H1 (cell line): ENCODE measurements around the gene GRM5. TPM values are rescaled to one million over a fixed set of nuclear protein-coding genes. Genes with fewer than 3 reads are reported as not detected.

Experiments
- CTCF ChIA-PET: fragments of 300-600 bp; sonication (Branson Sonifier 250); formaldehyde crosslinking; loops from one replicate; lab custom pipeline; 2021; ENCODE audit not compliant: partially characterized antibody; lab: Charles Lee
- POLR2A ChIA-PET: fragments of 300-600 bp; sonication (Branson Sonifier 250); formaldehyde crosslinking; loops from one replicate; lab custom pipeline; 2021; ENCODE audit warnings: inconsistent platforms; ENCODE audit not compliant: partially characterized antibody; lab: Charles Lee
- DNase-seq, 2 experiments: peaks; one replicate each; pipeline versions ENCODE4 v3.0.0 to v3.0.0-alpha.2; 2010 to 2022; ENCODE audit warnings: low spot score in 2 of 2, low read depth in 1 of 2, mixed read lengths in 1 of 2
- FAIRE-seq: peaks from 2 replicates; lab custom pipeline; 2011; peaks lifted over from hg19 to GRCh38; lab: Jason Lieb, UNC
- H2AFZ ChIP-seq: 2 replicates; pipeline ENCODE4 v1.8.1; 2012; ENCODE audit warnings: low read length, inconsistent platforms
- H2AK5ac ChIP-seq: 2 replicates; pipeline ENCODE4 v1.6.1; 2013; ENCODE audit warnings: low read depth, low read length
- H2BK120ac ChIP-seq: replicated peaks from 2 replicates; pipeline ENCODE3; 2013; ENCODE audit warnings: low read depth, low read length, inconsistent platforms
- H2BK12ac ChIP-seq: 2 replicates; pipeline ENCODE4 v1.6.1; 2013; ENCODE audit warnings: low read depth, low read length
- H2BK15ac ChIP-seq: 2 replicates; pipeline ENCODE4 v1.6.1; 2013; ENCODE audit warnings: low read length
- H2BK20ac ChIP-seq: 2 replicates; pipeline ENCODE4 v1.6.1; 2013; ENCODE audit warnings: low read length
- H2BK5ac ChIP-seq: 2 replicates; pipeline ENCODE4 v1.6.1; 2013; ENCODE audit warnings: low read depth, low read length
- H3K14ac ChIP-seq: 2 replicates; pipeline ENCODE4 v1.6.1; 2013; ENCODE audit warnings: inconsistent platforms; ENCODE audit not compliant: insufficient read length
- H3K18ac ChIP-seq: 2 replicates; pipeline ENCODE4 v1.6.1; 2013; ENCODE audit warnings: low read length; ENCODE audit errors: extremely low read depth
- H3K23ac ChIP-seq: 2 replicates; pipeline ENCODE4 v1.6.1; 2013; ENCODE audit warnings: inconsistent platforms; ENCODE audit not compliant: insufficient read length
- H3K23me2 ChIP-seq: 2 replicates; pipeline ENCODE4 v1.6.1; 2013; ENCODE audit warnings: low read depth, low read length
- H3K27ac ChIP-seq: 2 replicates; pipeline ENCODE4 v1.6.1; 2011; ENCODE audit warnings: low read depth, low read length, inconsistent platforms
- H3K27me3 ChIP-seq, 4 experiments: replicated peaks in 1 of 4; 1 replicate in 1 of 4; 2 replicates in 3 of 4; pipeline versions ENCODE4 v1.6.1 to v1.8.1; 2011 to 2013; ENCODE audit warnings: low read length in 3 of 4, mild to moderate bottlenecking in 3 of 4, inconsistent platforms in 2 of 4, mixed read lengths in 2 of 4, moderate library complexity in 1 of 4; ENCODE audit not compliant: control insufficient read depth in 3 of 4, insufficient read depth in 3 of 4; ENCODE audit errors: extremely low read depth in 1 of 4
- H3K36me3 ChIP-seq, 4 experiments: 2 replicates each; pipeline versions ENCODE4 v1.6.1 to v1.8.1; 2011 to 2013; ENCODE audit warnings: mild to moderate bottlenecking in 4 of 4, low read length in 3 of 4, moderate library complexity in 2 of 4, control low read depth in 1 of 4, inconsistent platforms in 1 of 4; ENCODE audit not compliant: insufficient read depth in 4 of 4, control insufficient read depth in 2 of 4
- H3K4ac ChIP-seq: replicated peaks from 2 replicates; pipeline ENCODE3; 2013; ENCODE audit warnings: low read length, low read depth, mixed read lengths, inconsistent platforms; ENCODE audit not compliant: insufficient read length
- H3K4me1 ChIP-seq, 4 experiments: replicated peaks in 1 of 4; 1 replicate in 1 of 4; 2 replicates in 3 of 4; pipeline versions ENCODE4 v1.6.1 to v1.8.1; 2011 to 2013; ENCODE audit warnings: low read length in 3 of 4, inconsistent platforms in 2 of 4, mixed read lengths in 1 of 4; ENCODE audit not compliant: insufficient read depth in 4 of 4, control insufficient read depth in 3 of 4
- H3K4me2 ChIP-seq, 2 experiments: 2 replicates each; pipeline versions ENCODE4 v1.6.1 to v1.8.1; 2011 to 2013; ENCODE audit warnings: low read depth in 2 of 2, low read length in 2 of 2, control low read depth in 1 of 2, inconsistent platforms in 1 of 2, mild to moderate bottlenecking in 1 of 2; ENCODE audit not compliant: insufficient read depth in 1 of 2
- H3K4me3 ChIP-seq, 4 experiments: fragments of 200-600, 300-600 bp in 1 of 4; sonication (generic), shearing (Covaris generic), sonication (Bioruptor Twin) in 1 of 4; 2 replicates each; pipeline versions ENCODE4 v1.5.1 to v1.8.1; 2011 to 2016; ENCODE audit warnings: low read length in 4 of 4, low read depth in 3 of 4, control low read depth in 2 of 4, inconsistent platforms in 2 of 4, mild to moderate bottlenecking in 2 of 4, mixed read lengths in 1 of 4, moderate library complexity in 1 of 4; ENCODE audit not compliant: insufficient read depth in 2 of 4; ENCODE audit errors: extremely low read depth in 1 of 4
- H3K56ac ChIP-seq: replicated peaks from 2 replicates; pipeline ENCODE3; 2013; ENCODE audit warnings: low read depth, mild to moderate bottlenecking, mixed read lengths, low read length, inconsistent platforms; ENCODE audit not compliant: insufficient read length
- H3K79me1 ChIP-seq: 2 replicates; pipeline ENCODE4 v1.6.1; 2013; ENCODE audit warnings: low read depth, low read length, control low read depth
- H3K79me2 ChIP-seq, 2 experiments: 2 replicates each; pipeline versions ENCODE4 v1.6.1 to v1.8.1; 2012 to 2013; ENCODE audit warnings: low read length in 2 of 2, mild to moderate bottlenecking in 2 of 2, inconsistent platforms in 1 of 2; ENCODE audit not compliant: insufficient read depth in 2 of 2, control insufficient read depth in 1 of 2
- H3K9ac ChIP-seq, 4 experiments: replicated peaks in 1 of 4; 1 replicate in 1 of 4; 2 replicates in 3 of 4; pipeline versions ENCODE4 v1.6.1 to v1.8.1; 2011 to 2013; ENCODE audit warnings: low read depth in 3 of 4, low read length in 3 of 4, control low read depth in 2 of 4, mild to moderate bottlenecking in 2 of 4, moderate library complexity in 2 of 4, inconsistent platforms in 1 of 4; ENCODE audit errors: extremely low read depth in 1 of 4
- H3K9me3 ChIP-seq, 2 experiments: 2 replicates each; pipeline versions ENCODE4 v1.6.1 to v1.8.1; 2012 to 2013; ENCODE audit warnings: mild to moderate bottlenecking in 2 of 2, moderate library complexity in 2 of 2, control low read depth in 1 of 2, inconsistent platforms in 1 of 2, low read depth in 1 of 2, low read length in 1 of 2, mixed read lengths in 1 of 2; ENCODE audit not compliant: insufficient read depth in 2 of 2
- H4K20me1 ChIP-seq, 2 experiments: replicated peaks in 1 of 2; 2 replicates each; pipeline versions ENCODE3 to v1.8.1; 2011 to 2013; ENCODE audit warnings: inconsistent platforms in 2 of 2, low read length in 2 of 2, mild to moderate bottlenecking in 1 of 2; ENCODE audit not compliant: insufficient read depth in 2 of 2, control insufficient read depth in 1 of 2
- H4K5ac ChIP-seq: 2 replicates; pipeline ENCODE4 v1.6.1; 2013; ENCODE audit warnings: low read length, low read depth, mixed read lengths, inconsistent platforms; ENCODE audit not compliant: insufficient read length
- H4K8ac ChIP-seq: 2 replicates; pipeline ENCODE4 v1.8.0; 2013; ENCODE audit warnings: mild to moderate bottlenecking, moderate library complexity, low read length, inconsistent platforms; ENCODE audit not compliant: insufficient read depth; ENCODE audit errors: extremely low read depth
- H4K91ac ChIP-seq: replicated peaks from 2 replicates; pipeline ENCODE3; 2013; ENCODE audit warnings: low read length, mixed read lengths, inconsistent platforms; ENCODE audit not compliant: insufficient read length
- ATF3 ChIP-seq: IDR thresholded peaks from 2 replicates; pipeline ENCODE4 v1.6.1; 2011; ENCODE audit warnings: low read depth, mild to moderate bottlenecking, low read length; ENCODE audit not compliant: insufficient read depth
- CTCF ChIP-seq, 3 experiments: IDR thresholded peaks; 1 replicate in 2 of 3; 2 replicates in 1 of 3; pipeline versions ENCODE4 v1.5.1 to v1.6.1; 2011; ENCODE audit warnings: low read length in 3 of 3, mild to moderate bottlenecking in 3 of 3, inconsistent platforms in 2 of 3, low read depth in 1 of 3, moderate library complexity in 1 of 3; ENCODE audit not compliant: insufficient read depth in 1 of 3; ENCODE audit errors: control extremely low read depth in 1 of 3
- POLR2A ChIP-seq, 2 experiments: IDR thresholded peaks; 1 replicate in 1 of 2; 2 replicates in 1 of 2; pipeline ENCODE4 v1.6.1; 2011; ENCODE audit warnings: low read depth in 2 of 2, low read length in 2 of 2, mild to moderate bottlenecking in 2 of 2; ENCODE audit errors: control extremely low read depth in 1 of 2
- RAD21 ChIP-seq, 2 experiments: IDR thresholded peaks in 1 of 2; conservative IDR thresholded peaks in 1 of 2; 2 replicates each; pipeline ENCODE4 v1.6.1; 2011; ENCODE audit warnings: low read depth in 2 of 2, low read length in 2 of 2, improper control_type of control experiment in 1 of 2, inconsistent platforms in 1 of 2, mild to moderate bottlenecking in 1 of 2, moderate library complexity in 1 of 2
- RFX5 ChIP-seq: IDR thresholded peaks from 2 replicates; pipeline ENCODE4 v1.6.1; 2011; ENCODE audit warnings: low read depth, low read length, improper control_type of control experiment, borderline replicate concordance
- TAF7 ChIP-seq: optimal IDR thresholded peaks from 2 replicates; pipeline ENCODE3; 2011; ENCODE audit warnings: low read depth, mild to moderate bottlenecking, inconsistent platforms, low read length, moderate library complexity, borderline replicate concordance
- WGBS, 2 experiments: shearing (Covaris generic) in 1 of 2; methylation state at CpG; one replicate each; pipeline versions ENCODE4 v1.1.6 to v1.1.7; 2013 to 2015; ENCODE audit warnings: low lambda C conversion rate in 2 of 2, mixed read lengths in 2 of 2, inconsistent platforms in 1 of 2, low coverage in 1 of 2, missing lambda C conversion rate in 1 of 2; ENCODE audit not compliant: insufficient replicate concordance in 2 of 2, insufficient coverage in 1 of 2, insufficient read length in 1 of 2; ENCODE audit errors: extremely low coverage in 1 of 2, missing lambda C conversion rate in 1 of 2; 5-methylcytosine and 5-hydroxymethylcytosine counted together
- polyA plus RNA-seq, 7 experiments: library from polyadenylated mRNA; depleted of rRNA in 3 of 7; stranded (reverse) in 5 of 7; unstranded in 2 of 7; fragments of >200 nt in 5 of 7; fragments of 200-250 nt in 2 of 7; gene quantifications; 1 replicate in 5 of 7; 2 replicates in 1 of 7; 4 replicates in 1 of 7; pipeline versions ENCODE4 v1.2.1 to v1.2.3, GENCODE V29; 2011 to 2013; ENCODE audit warnings: missing spikeins in 2 of 7, mixed read lengths in 2 of 7
- total RNA-seq: library from RNA; stranded (reverse); fragmentation: NEBNext Ultra II Directional; extraction: Animal tissue kit (Norgen Biotek cat#: 25700); gene quantifications from 2 replicates; pipeline ENCODE4 v1.2.1, GENCODE V29; 2021

Gene GRM5
- total and polyA plus RNA-seq, 2 of the 8 experiments (the other 6 are each of a cell fraction or from before 2014, with no cell fraction given) = 0.15 to 0.43 TPM

GRCh38 chr11:88543902-88544655 is 521.7 kb downstream of the GRM5 start:
- Histone ChIP-seq H3K4me1 (peaks cover 0 to 3% (median 0%) of the 10 kb centered on the region in 4 experiments; a peak in 2 of 7 replicates), H3K79me1 (no peaks in the 10 kb centered on the region), H3K4ac (no peak overlapping the region), H3K27me3 (no peaks in the 10 kb centered on the region), H3K56ac (no peak overlapping the region), H2BK15ac (no peak overlapping the region), H2BK120ac (no peak overlapping the region), H3K27ac (no peak overlapping the region), H4K8ac (no peak overlapping the region), H4K5ac (no peak overlapping the region), H3K14ac (no peak overlapping the region), H4K20me1 (no peaks in the 10 kb centered on the region), H3K4me3 (no peak overlapping the region), H2AFZ (peak overlapping the region; percentile 99), H2BK12ac (no peak overlapping the region), H3K9me3 (no peaks in the 10 kb centered on the region), H3K23me2 (no peaks in the 10 kb centered on the region), H3K79me2 (no peaks in the 10 kb centered on the region), H3K36me3 (no peaks in the 10 kb centered on the region), H2AK5ac (no peak overlapping the region), H4K91ac (no peak overlapping the region), H3K18ac (no peak overlapping the region), H3K4me2 (no peak overlapping the region), H3K23ac (no peak overlapping the region), H2BK5ac (no peak overlapping the region), H3K9ac (no peak overlapping the region), H2BK20ac (no peak overlapping the region)
- no peak for TF ChIP-seq POLR2A (IDR thresholded peaks at IDR 0.05; ENCODE audit: control extremely low read depth in 1 of 2, low read depth in 2 of 2, low read length in 2 of 2)
- TF ChIP-seq RFX5 = no peak
- peak; percentile 78 to 99 (median 98) for TF ChIP-seq CTCF (IDR thresholded peaks at IDR 0.05; ENCODE audit: control extremely low read depth in 1 of 3, insufficient read depth in 1 of 3, low read depth in 1 of 3, low read length in 3 of 3)
- peak; percentile 17; the same call in 1 of the 2 replicates for TF ChIP-seq ATF3
- TF ChIP-seq RAD21 (IDR thresholded peaks at IDR 0.05 in 1 of 2, conservative IDR thresholded peaks at IDR 0.05 in 1 of 2; ENCODE audit: low read depth in 2 of 2, low read length in 2 of 2) = peak; percentile 100
- no peak for TF ChIP-seq TAF7
- ChIA-PET POLR2A (interaction anchor here (0.9 kb wide), 1 partner anchor 236 kb away, joined by 4 read pairs; no protein-coding TSS in a partner anchor), CTCF (interaction anchor here (0.5 to 4.1 kb wide), 26 partner anchors 9 to 799 kb away, joined by 3 to 32 read pairs (median 4); no protein-coding TSS in a partner anchor)
- WGBS, 2 experiments = 62% methylated on average over 5 of the region's 5 CpGs; no CpG with 5 or more reads in 1 of the 2 experiments
- DNase-seq = peak; percentile 63 to 86
- peak; percentile 98 for FAIRE-seq
